HG03039 (cell line): ENCODE data around the gene TRIM68.

ENCODE experiments used
- ATAC-seq: cut with Tn5 transposase; IDR thresholded peaks from one replicate; pipeline ENCODE4 v1.9.1; 2021; ENCODE audit warnings: mild to moderate bottlenecking, moderate library complexity; ENCODE audit not compliant: unreplicated experiment

The TRIM68 gene

DNA sequence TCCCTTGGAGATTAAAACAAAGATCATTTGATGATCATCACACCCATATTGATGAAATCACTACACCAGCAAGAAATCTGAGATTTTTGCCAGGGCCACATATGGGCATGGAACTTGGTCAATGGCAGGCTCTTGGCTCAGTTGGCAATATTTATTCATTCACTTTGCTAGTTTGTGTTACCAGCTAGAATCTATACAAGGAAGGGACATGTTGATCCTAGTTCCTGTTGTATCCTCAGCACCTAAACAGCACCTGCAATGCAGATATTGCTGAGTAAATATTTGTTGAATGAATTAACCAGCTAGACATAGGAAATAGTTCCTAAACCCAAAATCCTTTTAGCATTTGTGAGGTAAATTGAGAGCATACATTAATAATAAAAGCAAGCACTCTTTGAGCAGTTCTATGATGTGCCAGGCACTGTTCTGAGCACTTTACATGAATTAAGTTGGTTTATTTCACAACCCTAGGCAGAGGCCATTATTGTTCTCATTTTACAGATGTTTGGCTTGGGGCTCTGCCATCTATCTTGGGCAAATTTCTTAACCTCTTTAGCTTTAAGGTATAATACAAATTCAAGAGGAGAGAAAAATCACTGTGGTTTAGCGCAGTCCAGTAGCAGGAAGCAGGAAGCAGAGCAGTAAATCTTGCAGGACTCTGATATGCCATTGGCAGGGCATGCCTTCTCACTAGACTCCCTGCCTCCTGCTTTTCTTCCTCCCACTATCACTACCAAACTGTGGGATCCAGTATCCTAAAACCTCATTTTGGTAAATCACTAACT, 1.6 kb downstream of the TRIM68 start:
- ATAC-seq, result no peak

DNA sequence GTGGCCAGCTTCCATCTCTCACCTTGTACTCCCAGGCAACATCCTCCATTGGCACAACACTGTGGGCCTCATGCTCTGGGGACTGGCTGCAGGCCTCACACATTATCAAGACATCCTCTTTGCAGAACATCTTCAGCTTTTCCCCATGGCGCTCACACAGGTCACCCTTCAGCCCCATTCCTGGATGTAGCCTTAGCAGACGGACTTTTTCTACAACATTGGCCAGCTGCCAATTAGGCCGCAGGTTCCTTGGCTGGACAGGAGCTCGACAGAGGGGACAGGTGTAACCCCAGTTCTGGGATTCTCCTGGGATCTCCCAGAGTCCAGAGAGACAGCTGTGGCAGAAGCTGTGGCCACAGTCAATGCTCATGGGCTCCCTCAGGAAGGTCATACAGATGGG, 3.0 kb downstream of the TRIM68 start:
- no peak for ATAC-seq

DNA sequence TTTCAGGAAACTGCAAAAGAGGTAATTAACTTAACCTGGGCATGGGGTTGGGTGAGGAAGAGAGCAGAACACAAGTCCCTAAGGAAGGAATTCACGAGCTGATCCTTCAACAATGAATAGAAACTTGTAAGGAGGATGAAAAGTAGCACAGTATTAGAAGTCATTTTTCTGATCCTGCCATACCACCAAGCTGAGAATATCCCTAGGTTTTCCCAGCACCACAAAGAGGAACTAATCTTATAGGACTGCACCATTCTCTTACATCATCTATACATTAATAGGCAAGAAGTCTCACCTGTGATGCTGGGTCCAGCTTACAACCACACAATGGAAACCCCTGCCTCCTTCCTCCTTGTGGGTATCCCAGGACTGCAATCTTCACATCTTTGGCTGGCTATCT, 14.3 kb downstream of the TRIM68 start, which contains the start of gene OR52I1:
Gene OR52I1, plus strand, starts transcription at position 301 of the 400 bp plus-strand sequence. Its CDS starts 0 bp downstream, at position 301.
- ATAC-seq, result no peak

GRCh38 chr11:4589017-4589416, 19.0 kb downstream of the TRIM68 start:
- no peak for ATAC-seq

- no peak for ATAC-seq
Measured at GRCh38 chr11:4581443-4581842, 26.6 kb downstream of the TRIM68 start, which contains the start of gene OR52I2. Gene OR52I2, plus strand, starts transcription at chr11:4581743.

GRCh38 chr11:4580124-4580523, 27.9 kb downstream of the TRIM68 start:
- no peak for ATAC-seq

DNA sequence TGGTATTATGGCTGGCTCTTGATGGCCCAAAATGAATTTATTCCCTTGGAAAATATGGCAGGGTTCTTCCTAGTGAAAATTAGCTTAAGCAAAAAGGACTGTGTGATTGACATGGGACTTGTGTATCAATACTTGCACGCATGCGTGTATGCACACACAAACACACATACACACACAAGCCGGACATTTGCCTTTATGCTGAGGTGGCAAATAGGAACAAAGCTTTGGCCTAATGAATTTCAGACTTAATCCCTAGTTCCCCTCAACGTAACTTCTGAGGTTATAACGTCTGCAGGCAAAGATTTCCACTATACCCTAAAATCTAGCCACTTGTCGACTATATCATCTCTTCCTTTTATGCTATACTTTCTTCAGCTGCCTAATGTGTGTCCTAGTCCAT, 29.4 kb downstream of the TRIM68 start:
- no peak for ATAC-seq

GRCh38 chr11:4577761-4578160, 30.3 kb downstream of the TRIM68 start:
- no peak for ATAC-seq

DNA sequence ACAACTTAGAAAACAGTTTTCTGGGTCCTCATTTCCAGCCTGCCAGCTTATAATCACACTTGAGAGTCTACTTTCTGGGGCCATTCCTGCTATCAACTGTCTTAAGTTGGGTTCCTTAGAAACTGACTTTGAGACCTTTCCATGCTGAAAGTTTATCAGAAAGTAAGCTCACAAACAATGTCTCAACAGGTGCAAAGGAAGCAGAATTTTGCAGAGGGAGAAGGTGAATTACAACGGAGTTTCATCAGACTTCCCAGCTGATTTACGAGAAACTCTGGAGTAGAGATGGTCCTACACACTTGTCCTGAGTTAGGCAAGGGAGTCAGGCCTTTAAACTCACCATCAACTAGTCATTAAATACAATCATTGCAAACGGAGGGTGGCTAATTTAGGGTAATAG, 31.2 kb downstream of the TRIM68 start:
- no peak for ATAC-seq

- no peak for ATAC-seq
Measured at GRCh38 chr11:4569075-4569474, 39.0 kb downstream of the TRIM68 start.

DNA sequence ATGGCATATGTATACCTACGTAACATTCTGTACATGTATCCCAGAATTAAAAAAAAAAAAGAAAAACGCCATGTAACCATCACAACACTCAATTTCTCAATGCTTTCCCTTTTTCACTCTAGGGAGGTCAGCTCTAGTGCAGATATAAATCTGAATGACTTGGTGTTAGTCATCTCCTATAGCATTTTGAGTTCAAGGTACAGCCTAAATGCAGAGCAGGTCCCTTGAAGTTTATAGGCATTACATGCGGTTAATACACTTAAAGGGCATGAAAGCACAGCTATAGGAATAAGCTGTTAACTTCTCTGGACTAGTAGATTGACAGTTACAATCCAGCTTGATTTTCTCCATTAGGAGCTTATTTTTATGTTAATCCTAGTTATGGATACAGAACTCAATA, 42.7 kb downstream of the TRIM68 start:
- no peak for ATAC-seq

DNA sequence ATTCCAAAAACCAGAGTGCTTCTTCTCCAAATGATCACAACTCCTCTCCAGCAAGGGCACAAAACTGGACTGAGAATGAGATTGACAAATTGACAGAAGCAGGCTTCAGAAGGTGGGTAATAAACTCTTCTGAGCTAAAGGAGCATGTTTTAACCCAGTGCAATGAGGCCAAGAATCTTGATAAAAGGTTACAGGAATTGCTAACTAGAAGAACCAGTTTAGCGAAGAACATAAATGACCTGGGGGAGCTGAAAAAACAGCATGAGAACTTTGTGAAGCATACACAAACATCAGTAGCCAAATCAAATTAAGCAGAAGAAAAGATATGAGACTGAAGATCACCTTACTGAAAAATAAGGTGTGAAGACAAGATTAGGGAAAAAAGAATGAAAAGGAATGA, 47.6 kb downstream of the TRIM68 start:
- no peak for ATAC-seq

DNA sequence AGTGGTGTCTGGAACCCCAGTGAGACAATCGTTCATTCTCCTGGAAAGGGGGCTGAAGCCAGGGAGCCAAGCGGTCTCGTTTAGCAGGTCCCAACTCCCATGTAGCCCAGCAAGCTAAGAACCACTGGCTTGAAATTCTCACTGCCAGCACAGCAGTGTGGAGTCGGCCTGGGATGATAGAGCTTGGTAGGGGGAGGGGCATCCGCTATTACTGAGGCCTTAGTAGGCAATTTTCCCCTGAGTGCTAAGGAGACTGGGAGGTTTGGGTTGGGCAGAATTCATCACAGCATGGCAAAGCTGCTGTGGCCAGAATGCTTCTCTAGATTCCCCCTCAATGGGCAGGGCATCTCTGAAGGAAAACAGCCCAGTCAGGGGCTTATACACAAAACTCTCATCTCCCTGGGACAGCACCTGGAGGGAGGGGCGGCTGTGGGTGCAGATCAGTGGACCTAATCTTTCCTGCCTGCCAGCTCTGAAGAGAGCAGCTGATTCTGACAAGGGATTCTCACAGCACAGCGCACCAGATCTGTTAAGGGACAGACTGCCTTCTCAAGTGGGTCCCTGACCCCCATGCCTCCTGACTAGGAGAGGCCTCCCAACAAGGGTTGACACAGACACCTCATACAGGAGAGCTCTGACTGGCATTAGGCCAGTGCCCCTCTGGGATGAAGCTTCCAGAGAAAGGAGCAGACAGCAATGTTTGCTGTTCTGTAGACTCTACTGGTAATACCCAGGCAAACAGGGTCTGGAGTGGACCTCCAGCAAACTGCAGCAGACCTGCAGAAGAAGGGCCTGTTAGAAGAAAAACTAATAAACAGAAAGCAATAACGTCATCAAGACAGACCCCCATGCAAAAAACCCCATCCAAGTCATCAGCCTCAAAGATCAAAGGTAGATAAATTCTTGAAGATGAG, 48.2 kb downstream of the TRIM68 start:
- ATAC-seq, result no peak

- ATAC-seq, result no peak
Measured at GRCh38 chr11:4551346-4551979, 56.6 kb downstream of the TRIM68 start.
